K562 (cell line): ENCODE measurements around the gene FADS1. TPM values are rescaled to one million over a fixed set of nuclear protein-coding genes. Genes with fewer than 3 reads are reported as not detected.
A peak's percentile ranks its signal among the peaks of the same experiment; 100 is the strongest.

ENCODE experiments used
- CTCF ChIP-seq, 3 experiments: IDR thresholded peaks in 2 of 3; conservative IDR thresholded peaks in 1 of 3; 2 replicates each; pipeline ENCODE4 v1.5.1; 2011 to 2012; ENCODE audit warnings: low read length in 3 of 3, mild to moderate bottlenecking in 3 of 3, control low read depth in 2 of 3, improper control_type of control experiment in 1 of 3, inconsistent platforms in 1 of 3, low read depth in 1 of 3, mixed read lengths in 1 of 3, moderate library complexity in 1 of 3; ENCODE audit not compliant: insufficient read depth in 2 of 3
- E2F6 ChIP-seq, 2 experiments: IDR thresholded peaks; 2 replicates each; pipeline ENCODE4 v1.6.1; 2011; ENCODE audit warnings: borderline replicate concordance in 1 of 2, control low read depth in 1 of 2, low read depth in 1 of 2, low read length in 1 of 2, mild to moderate bottlenecking in 1 of 2, mixed read lengths in 1 of 2, moderate library complexity in 1 of 2; ENCODE audit not compliant: insufficient read depth in 1 of 2, insufficient read length in 1 of 2, poor library complexity in 1 of 2, severe bottlenecking in 1 of 2; ENCODE audit errors: extremely low read depth in 1 of 2
- FOXM1 ChIP-seq, 2 experiments: fragments of 450-650 bp in 1 of 2; sonication (generic) in 1 of 2; formaldehyde crosslinking in 1 of 2; IDR thresholded peaks; 2 replicates each; pipeline versions ENCODE4 v1.6.1 to v1.9.0; 2017 to 2022; ENCODE audit warnings: low read depth in 2 of 2, mild to moderate bottlenecking in 2 of 2, missing genetic modification reagents in 1 of 2, moderate library complexity in 1 of 2
- HNRNPL ChIP-seq: fragments of 200-400 bp; formaldehyde crosslinking; IDR thresholded peaks from 2 replicates; pipeline ENCODE4 v1.6.1; 2017; ENCODE audit warnings: low read depth, mild to moderate bottlenecking, low read length
- JUNB ChIP-seq: fragments of 450-650 bp; formaldehyde crosslinking; conservative IDR thresholded peaks from 2 replicates; pipeline ENCODE4 v1.4.0; 2020; ENCODE audit warnings: mild to moderate bottlenecking
- MYC ChIP-seq, 2 experiments: fragments of 250-450 bp in 1 of 2; sonication (Bioruptor Pico) in 1 of 2; IDR thresholded peaks; 2 replicates each; pipeline versions ENCODE4 v1.5.1 to v1.6.1; 2012 to 2021; ENCODE audit warnings: low read depth in 2 of 2, borderline replicate concordance in 1 of 2, improper control_type of control experiment in 1 of 2, low read length in 1 of 2, mild to moderate bottlenecking in 1 of 2, moderate library complexity in 1 of 2
- RB1 ChIP-seq: fragments of 450-650 bp; IDR thresholded peaks from 2 replicates; pipeline ENCODE4 v1.6.1; 2017; ENCODE audit warnings: low read depth, mild to moderate bottlenecking
- SMARCB1 ChIP-seq: IDR thresholded peaks from 2 replicates; pipeline ENCODE4 v1.6.1; 2011; ENCODE audit warnings: improper control_type of control experiment, low read depth; ENCODE audit not compliant: insufficient read length
- TAF1 ChIP-seq: IDR thresholded peaks from 2 replicates; pipeline ENCODE4 v1.6.1; 2011; ENCODE audit warnings: mild to moderate bottlenecking, low read length, moderate library complexity; ENCODE audit not compliant: insufficient read depth, control insufficient read depth, severe bottlenecking; ENCODE audit errors: extremely low read depth
- VEZF1 ChIP-seq: fragments of 200-800 bp; sonication (Bioruptor generic); IDR thresholded peaks from 2 replicates; pipeline ENCODE4 v1.6.1; 2017; ENCODE audit warnings: missing genetic modification characterization, missing compliant biosample characterization
- ZNF592 ChIP-seq: fragments of 450-650 bp; IDR thresholded peaks from 2 replicates; pipeline ENCODE4 v1.6.1; 2017; ENCODE audit warnings: antibody characterized with exemption, mild to moderate bottlenecking
- ZNF766 ChIP-seq: fragments of 200-800 bp; sonication (Bioruptor generic); conservative IDR thresholded peaks from 2 replicates; pipeline ENCODE4 v1.6.1; 2016; ENCODE audit warnings: missing genetic modification characterization, missing compliant biosample characterization
- polyA plus RNA-seq, 8 experiments: library from polyadenylated mRNA; depleted of rRNA in 4 of 8; stranded (reverse) in 5 of 8; unstranded in 3 of 8; fragments of >200 nt; fragmentation: Nextera tagmentation in 2 of 8; fragmentation: Illumina TruSeq in 1 of 8; extraction: Ambion mirVana in 2 of 8; extraction: Trizol in 1 of 8; gene quantifications; 2 replicates each; pipeline versions ENCODE4 v1.2.1 to v1.2.3, GENCODE V29; 2011 to 2014; ENCODE audit warnings: inconsistent platforms in 1 of 8, missing spikeins in 1 of 8
- total RNA-seq, 7 experiments: library from RNA; depleted of rRNA in 6 of 7; stranded (reverse); fragments of >200 nt in 6 of 7; fragmentation: Illumina TruSeq in 2 of 7; extraction: Trizol in 2 of 7; gene quantifications; 2 replicates each; pipeline versions ENCODE4 v1.2.1 to v1.2.3, GENCODE V29; 2011 to 2021; ENCODE audit warnings: low replicate concordance in 1 of 7

FADS1 gene
- total and polyA plus RNA-seq, 9 of the 15 experiments (the other 6 are each of a cell fraction or from before 2014, with no cell fraction given): 110 to 864 (median 364) TPM

- TF ChIP-seq E2F6 (IDR thresholded peaks at IDR 0.05; ENCODE audit: borderline replicate concordance in 1 of 2, extremely low read depth in 1 of 2, insufficient read depth in 1 of 2, insufficient read length in 1 of 2, low read depth in 1 of 2, low read length in 1 of 2, poor library complexity in 1 of 2, severe bottlenecking in 1 of 2): peak; percentile 60 to 76
- peak; percentile 42 to 96 (median 87) for TF ChIP-seq CTCF (IDR thresholded peaks at IDR 0.05 in 2 of 3, conservative IDR thresholded peaks at IDR 0.05 in 1 of 3; ENCODE audit: insufficient read depth in 2 of 3, low read depth in 1 of 3, low read length in 3 of 3)
- TF ChIP-seq FOXM1 (IDR thresholded peaks at IDR 0.05; ENCODE audit: low read depth): no peak
- TF ChIP-seq FOXM1 (CRISPR knock-in tag; IDR thresholded peaks at IDR 0.05; ENCODE audit: low read depth): 0 out of 2 replicates have a peak, but pooled peaks have one; percentile 56
- TF ChIP-seq ZNF766 (CRISPR knock-in tag): peak; percentile 47; the same call in 1 of the 2 replicates
- peak; percentile 62 for TF ChIP-seq ZNF592
- peak; percentile 55; the same call in 1 of the 2 replicates for TF ChIP-seq MYC (IDR thresholded peaks at IDR 0.05; ENCODE audit: low read depth, low read length)
- no peak for TF ChIP-seq MYC (CRISPR knock-in tag; IDR thresholded peaks at IDR 0.05; ENCODE audit: borderline replicate concordance, low read depth)
- no peak for TF ChIP-seq JUNB (CRISPR knock-in tag)
- TF ChIP-seq RB1: peak; percentile 55; the same call in 1 of the 2 replicates
- peak; percentile 31 for TF ChIP-seq SMARCB1
- TF ChIP-seq TAF1: no peak
- TF ChIP-seq VEZF1 (CRISPR knock-in tag): peak; percentile 98
- peak; percentile 89; the same call in 1 of the 2 replicates for TF ChIP-seq HNRNPL
Measured at GRCh38 chr11:61752117-61752924, 64.5 kb downstream of the FADS1 start, which contains the start of gene MYRF (continued).
